ENCODE data around the gene ATF7.

GRCh38 chr12:53590652-53591051 is 35.5 kb downstream of the ATF7 start:
- TF ChIP-seq CTCF (IDR thresholded peaks at IDR 0.05): no peak
- TF ChIP-seq POLR2AphosphoS5 (IDR thresholded peaks at IDR 0.05): no peak
- TF ChIP-seq POLR2A (IDR thresholded peaks at IDR 0.05): no peak
